Neural progenitor cell (in vitro differentiated cells): Measurements from ENCODE around the gene GOLGA3. TPM values are rescaled to one million over a fixed set of nuclear protein-coding genes. Genes with fewer than 3 reads are reported as not detected.

ENCODE experiments used
- DNase-seq: peaks from one replicate; pipeline ENCODE4 v3.0.0-alpha.2; 2016; ENCODE audit warnings: low spot score
- H2AFZ ChIP-seq: fragments of 200-600 bp; sonication (generic); replicated peaks from 2 replicates; pipeline ENCODE4 v1.6.1; 2016; ENCODE audit warnings: antibody characterized with exemption
- H3F3A ChIP-seq: fragments of 200-600 bp; sonication (generic); 2 replicates; pipeline ENCODE4 v1.6.1; 2016; ENCODE audit warnings: antibody characterized with exemption, low read depth
- H3K27ac ChIP-seq: fragments of 200-600 bp; sonication (generic); 2 replicates; pipeline ENCODE4 v1.5.1; 2016; ENCODE audit warnings: mild to moderate bottlenecking
- H3K27me3 ChIP-seq: fragments of 200-600 bp; sonication (generic); 2 replicates; pipeline ENCODE4 v1.6.1; 2016; ENCODE audit warnings: mild to moderate bottlenecking, moderate library complexity
- H3K36me3 ChIP-seq: fragments of 200-600 bp; sonication (generic); 2 replicates; pipeline ENCODE4 v1.5.1; 2016
- H3K4me1 ChIP-seq: fragments of 200-600 bp; sonication (generic); 2 replicates; pipeline ENCODE4 v1.6.1; 2016; ENCODE audit warnings: mixed run types
- H3K4me2 ChIP-seq: fragments of 200-600 bp; sonication (generic); 2 replicates; pipeline ENCODE4 v1.6.1; 2016
- H3K4me3 ChIP-seq: fragments of 200-600 bp; sonication (generic); 2 replicates; pipeline ENCODE4 v1.5.1; 2016
- H3K79me2 ChIP-seq: fragments of 200-600 bp; sonication (generic); 2 replicates; pipeline ENCODE4 v1.6.1; 2016; ENCODE audit warnings: low read depth
- H3K9ac ChIP-seq: fragments of 200-600 bp; sonication (generic); 2 replicates; pipeline ENCODE4 v1.6.1; 2016
- H3K9me3 ChIP-seq: fragments of 200-600 bp; sonication (generic); 2 replicates; pipeline ENCODE4 v1.5.1; 2016; ENCODE audit warnings: low read depth
- H4K20me1 ChIP-seq: fragments of 200-600 bp; sonication (generic); 2 replicates; pipeline ENCODE4 v1.6.1; 2016; ENCODE audit warnings: low read depth
- H3K27ac Mint-ChIP-seq: 3 replicates; pipeline ENCODE4 v1.8.0; 2021; ENCODE audit warnings: mixed read lengths
- H3K27me3 Mint-ChIP-seq: 2 replicates; pipeline ENCODE4 v1.8.0; 2022; ENCODE audit warnings: low read depth, mild to moderate bottlenecking, inconsistent platforms, moderate library complexity, mixed read lengths; ENCODE audit not compliant: insufficient read depth
- H3K36me3 Mint-ChIP-seq: 3 replicates; pipeline ENCODE4 v1.8.0; 2021; ENCODE audit warnings: mixed read lengths
- H3K4me1 Mint-ChIP-seq: 3 replicates; pipeline ENCODE4 v1.8.0; 2021; ENCODE audit warnings: mixed read lengths
- H3K4me3 Mint-ChIP-seq: 3 replicates; pipeline ENCODE4 v1.8.0; 2021; ENCODE audit warnings: mild to moderate bottlenecking, moderate library complexity, mixed read lengths
- H3K9me3 Mint-ChIP-seq: 3 replicates; pipeline ENCODE4 v1.8.0; 2020; ENCODE audit warnings: mixed read lengths
- EZH2 ChIP-seq: fragments of 200-600 bp; sonication (generic); IDR thresholded peaks from 2 replicates; pipeline ENCODE4 v1.6.1; 2017; ENCODE audit warnings: antibody characterized with exemption, mild to moderate bottlenecking, moderate library complexity
- EZH2phosphoT487 ChIP-seq: fragments of 200-600 bp; sonication (generic); IDR thresholded peaks from 2 replicates; pipeline ENCODE4 v1.6.1; 2017; ENCODE audit warnings: antibody characterized with exemption
- total RNA-seq: library from RNA; depleted of rRNA; stranded (reverse); fragments of >200 nt; gene quantifications from 2 replicates; pipeline ENCODE4 v1.2.3, GENCODE V29; 2015; ENCODE audit warnings: low replicate concordance
- TF ChIP-seq, protein P1 (sequence below): fragments of 200-600 bp; sonication (generic); IDR thresholded peaks from 2 replicates; pipeline ENCODE4 v1.5.1; 2017; ENCODE audit warnings: antibody characterized with exemption, mild to moderate bottlenecking

Gene GOLGA3
- total RNA-seq, 1 donor from 2014 or later: 8.5 TPM

GRCh38 chr12:132740652-132741051 lies 88.0 kb downstream of the GOLGA3 start:
- Histone ChIP-seq H3F3A (no peaks in the 10 kb centered on the region), H4K20me1 (peaks cover 12% of the 10 kb centered on the region), H3K27me3 (no peaks in the 10 kb centered on the region), H2AFZ (no peak overlapping the region), H3K4me3 (no peak overlapping the region), H3K4me2 (no peak overlapping the region), H3K79me2 (peaks cover 28% of the 10 kb centered on the region), H3K9me3 (no peaks in the 10 kb centered on the region), H3K4me1 (no peaks in the 10 kb centered on the region), H3K27ac (no peak overlapping the region), H3K9ac (no peak overlapping the region), H3K36me3 (peaks cover 3% of the 10 kb centered on the region)
- no peak overlapping the region for H3K27ac Mint-ChIP-seq
- no peaks in the 10 kb centered on the region for H3K9me3 Mint-ChIP-seq
- no peak overlapping the region for H3K4me3 Mint-ChIP-seq
- TF ChIP-seq EZH2phosphoT487: no peak
- TF ChIP-seq, protein P1, sequence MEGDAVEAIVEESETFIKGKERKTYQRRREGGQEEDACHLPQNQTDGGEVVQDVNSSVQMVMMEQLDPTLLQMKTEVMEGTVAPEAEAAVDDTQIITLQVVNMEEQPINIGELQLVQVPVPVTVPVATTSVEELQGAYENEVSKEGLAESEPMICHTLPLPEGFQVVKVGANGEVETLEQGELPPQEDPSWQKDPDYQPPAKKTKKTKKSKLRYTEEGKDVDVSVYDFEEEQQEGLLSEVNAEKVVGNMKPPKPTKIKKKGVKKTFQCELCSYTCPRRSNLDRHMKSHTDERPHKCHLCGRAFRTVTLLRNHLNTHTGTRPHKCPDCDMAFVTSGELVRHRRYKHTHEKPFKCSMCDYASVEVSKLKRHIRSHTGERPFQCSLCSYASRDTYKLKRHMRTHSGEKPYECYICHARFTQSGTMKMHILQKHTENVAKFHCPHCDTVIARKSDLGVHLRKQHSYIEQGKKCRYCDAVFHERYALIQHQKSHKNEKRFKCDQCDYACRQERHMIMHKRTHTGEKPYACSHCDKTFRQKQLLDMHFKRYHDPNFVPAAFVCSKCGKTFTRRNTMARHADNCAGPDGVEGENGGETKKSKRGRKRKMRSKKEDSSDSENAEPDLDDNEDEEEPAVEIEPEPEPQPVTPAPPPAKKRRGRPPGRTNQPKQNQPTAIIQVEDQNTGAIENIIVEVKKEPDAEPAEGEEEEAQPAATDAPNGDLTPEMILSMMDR: no peak
- TF ChIP-seq EZH2: no peak
- H3K4me1 Mint-ChIP-seq: no peaks in the 10 kb centered on the region
- peaks cover 5% of the 10 kb centered on the region for H3K27me3 Mint-ChIP-seq
- H3K36me3 Mint-ChIP-seq: peaks cover 70% of the 10 kb centered on the region
- DNase-seq: no peak

GRCh38 chr12:132740313-132740646 lies 88.4 kb downstream of the GOLGA3 start:
- no peak for DNase-seq
- no peak overlapping the region for H3K27ac Mint-ChIP-seq
- H3K79me2 ChIP-seq: peaks cover 28% of the 10 kb centered on the region

GRCh38 chr12:132739600-132740312 lies 88.9 kb downstream of the GOLGA3 start:
- peaks cover 67% of the 10 kb centered on the region for H3K36me3 Mint-ChIP-seq
- no peaks in the 10 kb centered on the region for H3F3A ChIP-seq
- peaks cover 5% of the 10 kb centered on the region for H3K27me3 Mint-ChIP-seq
- no peaks in the 10 kb centered on the region for H3K27me3 ChIP-seq
- TF ChIP-seq EZH2phosphoT487: no peak
- TF ChIP-seq, protein P1: no peak
- no peak for TF ChIP-seq EZH2
- no peaks in the 10 kb centered on the region for H3K9me3 Mint-ChIP-seq
- H3K27ac ChIP-seq: no peak overlapping the region
- no peak overlapping the region for H3K4me3 ChIP-seq
- H3K36me3 ChIP-seq: peaks cover 3% of the 10 kb centered on the region
- no peak overlapping the region for H3K9ac ChIP-seq
- no peak for DNase-seq
- H3K4me1 Mint-ChIP-seq: peaks cover 3% of the 10 kb centered on the region
- no peak overlapping the region for H3K4me2 ChIP-seq
- H3K4me3 Mint-ChIP-seq: no peak overlapping the region
- H3K27ac Mint-ChIP-seq: no peak overlapping the region
- peaks cover 12% of the 10 kb centered on the region for H4K20me1 ChIP-seq
- H3K4me1 ChIP-seq: no peaks in the 10 kb centered on the region
- H2AFZ ChIP-seq: no peak overlapping the region
- no peaks in the 10 kb centered on the region for H3K9me3 ChIP-seq
- peaks cover 23% of the 10 kb centered on the region for H3K79me2 ChIP-seq

More at GRCh38 chr12:132740313-132740646, 88.4 kb downstream of the GOLGA3 start:
- no peaks in the 10 kb centered on the region for H3K9me3 Mint-ChIP-seq
- peaks cover 2% of the 10 kb centered on the region for H3K4me1 Mint-ChIP-seq
- Histone ChIP-seq H3K9ac (no peak overlapping the region), H3K36me3 (peaks cover 3% of the 10 kb centered on the region), H3K4me1 (no peaks in the 10 kb centered on the region), H3K4me3 (no peak overlapping the region), H4K20me1 (peaks cover 12% of the 10 kb centered on the region), H2AFZ (no peak overlapping the region), H3K27me3 (no peaks in the 10 kb centered on the region), H3F3A (no peaks in the 10 kb centered on the region), H3K4me2 (no peak overlapping the region), H3K9me3 (no peaks in the 10 kb centered on the region), H3K27ac (no peak overlapping the region)
- H3K4me3 Mint-ChIP-seq: no peak overlapping the region
- H3K27me3 Mint-ChIP-seq: peaks cover 5% of the 10 kb centered on the region
- TF ChIP-seq EZH2 (no peak), EZH2phosphoT487 (no peak)
- TF ChIP-seq, protein P1: no peak
- H3K36me3 Mint-ChIP-seq: peaks cover 71% of the 10 kb centered on the region
